Sigmoid colon (tissue), 7 donors: Measurements from ENCODE around the gene KDF1. TPM values are rescaled to one million over a fixed set of nuclear protein-coding genes. Genes with fewer than 3 reads are reported as not detected.

Experiments used
- DNase-seq: peaks from one replicate; pipeline ENCODE4 v3.0.0-alpha.2; 2019
- H3K27ac ChIP-seq, 4 donors: fragments of 200-600 bp; sonication (generic); one replicate each; pipeline ENCODE4 v1.5.1; 2016 to 2019; ENCODE audit warnings: mild to moderate bottlenecking in 1 of 4
- H3K27me3 ChIP-seq, 3 donors: fragments of 200-600 bp; sonication (generic); one replicate each; pipeline ENCODE4 v1.5.1; 2019; ENCODE audit warnings: mild to moderate bottlenecking in 1 of 3
- H3K36me3 ChIP-seq, 4 donors: fragments of 200-600 bp; sonication (generic); one replicate each; pipeline ENCODE4 v1.5.1; 2016 to 2019
- H3K4me1 ChIP-seq, 4 donors: fragments of 200-600 bp; sonication (generic); one replicate each; pipeline ENCODE4 v1.5.1; 2017 to 2019
- H3K4me3 ChIP-seq, 4 donors: fragments of 200-600 bp; sonication (generic); one replicate each; pipeline ENCODE4 v1.5.1; 2017 to 2019; ENCODE audit warnings: mild to moderate bottlenecking in 2 of 4, moderate library complexity in 1 of 4
- H3K9me3 ChIP-seq, 4 donors: fragments of 200-600 bp in 3 of 4; sonication (generic) in 3 of 4; one replicate each; pipeline versions ENCODE4 v1.5.1 to v1.6.1; 2013 to 2019
- CTCF ChIP-seq, 4 experiments: fragments of 450-650 bp in 3 of 4; fragments of 200-600 bp in 1 of 4; IDR thresholded peaks; one replicate each; pipeline ENCODE4 v1.5.1; 2016 to 2019; ENCODE audit warnings: antibody characterized with exemption in 4 of 4, mild to moderate bottlenecking in 3 of 4, moderate library complexity in 2 of 4
- EP300 ChIP-seq, 4 donors: sonication (generic); formaldehyde crosslinking; IDR thresholded peaks; one replicate each; pipeline ENCODE4 v1.6.1; 2017; ENCODE audit warnings: antibody characterized with exemption in 4 of 4
- POLR2A ChIP-seq, 2 donors: fragments of 450-650 bp; IDR thresholded peaks; one replicate each; pipeline ENCODE4 v1.6.1; 2016; ENCODE audit warnings: antibody characterized with exemption in 2 of 2, mild to moderate bottlenecking in 2 of 2, moderate library complexity in 2 of 2
- POLR2AphosphoS5 ChIP-seq, 4 donors: sonication (generic); formaldehyde crosslinking; IDR thresholded peaks; one replicate each; pipeline ENCODE4 v1.6.1; 2017; ENCODE audit warnings: antibody characterized with exemption in 4 of 4
- WGBS, 2 donors: extraction: QIAGEN DNeasy Blood & Tissue Kit; methylation state at CpG; one replicate each; pipeline ENCODE4 v1.1.7; 2013; 5-methylcytosine and 5-hydroxymethylcytosine counted together
- intact Hi-C: fragments of 100-400 bp; cut with DNase I; formaldehyde crosslinking; loops from one replicate; pipeline ENCODE4 v1.15.1; 2023
- polyA plus RNA-seq, 3 donors: library from polyadenylated mRNA; stranded (reverse); fragments of 200-250 nt; gene quantifications; one replicate each; pipeline ENCODE4 v1.2.3, GENCODE V29; 2013
- total RNA-seq, 4 donors: library from RNA; depleted of rRNA; stranded (reverse); fragments of >200 nt; gene quantifications; one replicate each; pipeline ENCODE4 v1.1.0, GENCODE V29; 2016
- donor health status: healthy with polysubstance abuse.
- donor health status: Bipolar disorder and iron deficiency.
- donor health status: healthy.

Gene KDF1
- total and polyA plus RNA-seq, 7 donors = 15.0 to 26.8 (median 20.4) TPM; not detected in 4

- no peak overlapping the region for H3K4me3 ChIP-seq
- no peak overlapping the region for H3K27ac ChIP-seq
- H3K9me3 ChIP-seq = no peaks in the 10 kb centered on the region
- intact Hi-C loops = no loop called here
- DNase-seq = no peak
- H3K4me1 ChIP-seq = no peaks in the 10 kb centered on the region
- no peaks in the 10 kb centered on the region for H3K36me3 ChIP-seq
- no peak for TF ChIP-seq POLR2A (IDR thresholded peaks at IDR 0.05)
- TF ChIP-seq EP300 (IDR thresholded peaks at IDR 0.05) = no peak
- no peak for TF ChIP-seq POLR2AphosphoS5 (IDR thresholded peaks at IDR 0.05)
- TF ChIP-seq CTCF (IDR thresholded peaks at IDR 0.05) = no peak
- no peaks in the 10 kb centered on the region for H3K27me3 ChIP-seq
- 29 to 66% methylated on average over 5 of the region's 5 CpGs for WGBS, 2 donors
Observed at GRCh38 chr1:26915204-26915842, 44.9 kb downstream of the KDF1 start.

GRCh38 chr1:26913754-26914619, 46.3 kb downstream of the KDF1 start, which contains the start of gene NR0B2:
Gene NR0B2, minus strand, starts transcription at chr1:26913975. Its CDS starts 35 bp downstream, at chr1:26913940.
- Histone ChIP-seq H3K27me3 (no peaks in the 10 kb centered on the region), H3K4me1 (no peaks in the 10 kb centered on the region), H3K36me3 (no peaks in the 10 kb centered on the region), H3K9me3 (no peaks in the 10 kb centered on the region), H3K4me3 (no peak within 1 kb of the TSS), H3K27ac (no peak within 1 kb of the TSS)
- TF ChIP-seq POLR2AphosphoS5 (IDR thresholded peaks at IDR 0.05) (no peak), POLR2A (IDR thresholded peaks at IDR 0.05) (no peak), EP300 (IDR thresholded peaks at IDR 0.05) (no peak), CTCF (IDR thresholded peaks at IDR 0.05) (no peak)
- no peak for DNase-seq
- WGBS, 2 donors = 17 to 65% methylated on average over 16 of the region's 16 CpGs
- intact Hi-C loops = no loop called here

GRCh38 chr1:26913389-26913753, 46.9 kb downstream of the KDF1 start:
- Histone ChIP-seq H3K27me3 (no peaks in the 10 kb centered on the region), H3K4me3 (no peak overlapping the region), H3K4me1 (no peaks in the 10 kb centered on the region), H3K9me3 (no peaks in the 10 kb centered on the region), H3K36me3 (no peaks in the 10 kb centered on the region), H3K27ac (no peak overlapping the region)
- 36 to 65% methylated on average over 5 of the region's 5 CpGs for WGBS, 2 donors
- DNase-seq = no peak
- intact Hi-C loops = no loop called here
- TF ChIP-seq POLR2A (IDR thresholded peaks at IDR 0.05) (no peak), CTCF (IDR thresholded peaks at IDR 0.05) (no peak), EP300 (IDR thresholded peaks at IDR 0.05) (no peak), POLR2AphosphoS5 (IDR thresholded peaks at IDR 0.05) (no peak)

GRCh38 chr1:26912147-26912490, 48.1 kb downstream of the KDF1 start:
- H3K36me3 ChIP-seq = no peaks in the 10 kb centered on the region
- TF ChIP-seq POLR2AphosphoS5 (IDR thresholded peaks at IDR 0.05) = no peak
- no peak for TF ChIP-seq POLR2A (IDR thresholded peaks at IDR 0.05)
- TF ChIP-seq EP300 (IDR thresholded peaks at IDR 0.05) = no peak
- TF ChIP-seq CTCF (IDR thresholded peaks at IDR 0.05) = no peak
- H3K4me1 ChIP-seq = no peaks in the 10 kb centered on the region
- H3K27ac ChIP-seq = no peak overlapping the region
- H3K4me3 ChIP-seq = no peak overlapping the region
- WGBS, 2 donors = 48 to 69% methylated on average over 2 of the region's 2 CpGs
- intact Hi-C loops = no loop called here
- H3K9me3 ChIP-seq = no peaks in the 10 kb centered on the region
- H3K27me3 ChIP-seq = no peaks in the 10 kb centered on the region
- DNase-seq = no peak
